Measurements from ENCODE around the gene NAAA.

DNA sequence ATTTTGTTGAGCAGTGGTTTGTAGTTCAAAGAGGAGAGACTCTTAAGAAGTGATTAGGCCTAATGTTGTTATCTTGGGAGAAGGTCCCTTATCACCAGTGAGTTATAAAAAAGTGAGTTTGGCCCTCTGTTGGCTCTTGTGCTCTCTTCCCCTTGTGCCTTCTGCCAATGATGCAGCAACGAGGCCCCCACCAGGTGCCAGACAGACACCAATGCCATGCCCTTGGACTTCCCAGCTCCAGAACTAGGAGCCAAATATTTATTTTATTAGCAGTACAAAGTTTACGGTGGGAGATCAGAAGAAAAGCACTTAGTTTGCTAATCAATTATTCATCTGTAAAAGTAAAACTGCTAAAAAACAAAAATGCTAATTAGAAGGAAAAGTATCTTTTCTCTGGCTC lies 22.7 kb upstream of the NAAA start:
- TF ChIP-seq, protein P1, sequence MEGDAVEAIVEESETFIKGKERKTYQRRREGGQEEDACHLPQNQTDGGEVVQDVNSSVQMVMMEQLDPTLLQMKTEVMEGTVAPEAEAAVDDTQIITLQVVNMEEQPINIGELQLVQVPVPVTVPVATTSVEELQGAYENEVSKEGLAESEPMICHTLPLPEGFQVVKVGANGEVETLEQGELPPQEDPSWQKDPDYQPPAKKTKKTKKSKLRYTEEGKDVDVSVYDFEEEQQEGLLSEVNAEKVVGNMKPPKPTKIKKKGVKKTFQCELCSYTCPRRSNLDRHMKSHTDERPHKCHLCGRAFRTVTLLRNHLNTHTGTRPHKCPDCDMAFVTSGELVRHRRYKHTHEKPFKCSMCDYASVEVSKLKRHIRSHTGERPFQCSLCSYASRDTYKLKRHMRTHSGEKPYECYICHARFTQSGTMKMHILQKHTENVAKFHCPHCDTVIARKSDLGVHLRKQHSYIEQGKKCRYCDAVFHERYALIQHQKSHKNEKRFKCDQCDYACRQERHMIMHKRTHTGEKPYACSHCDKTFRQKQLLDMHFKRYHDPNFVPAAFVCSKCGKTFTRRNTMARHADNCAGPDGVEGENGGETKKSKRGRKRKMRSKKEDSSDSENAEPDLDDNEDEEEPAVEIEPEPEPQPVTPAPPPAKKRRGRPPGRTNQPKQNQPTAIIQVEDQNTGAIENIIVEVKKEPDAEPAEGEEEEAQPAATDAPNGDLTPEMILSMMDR (IDR thresholded peaks at IDR 0.05), result no peak
- TF ChIP-seq POLR2A (IDR thresholded peaks at IDR 0.05), result no peak
